ENCODE data around the gene AKR1C3.

AKR1C3 gene

GRCh38 chr10:5142199-5142598 is 48.0 kb downstream of the AKR1C3 start:
- DNase-seq = no peak

GRCh38 chr10:5143137-5143536 is 48.9 kb downstream of the AKR1C3 start:
- no peak for DNase-seq

GRCh38 chr10:5146920-5147254 is 52.7 kb downstream of the AKR1C3 start:
- DNase-seq = no peak

GRCh38 chr10:5147255-5147980 is 53.2 kb downstream of the AKR1C3 start:
- no peak for DNase-seq

- no peak for DNase-seq
These were observed 53.9 kb downstream of the AKR1C3 start for GRCh38 chr10:5147981-5148677.

- DNase-seq = no peak
These were observed 54.4 kb downstream of the AKR1C3 start for GRCh38 chr10:5148678-5149032.

GRCh38 chr10:5151076-5151475 is 56.9 kb downstream of the AKR1C3 start:
- no peak for DNase-seq

- no peak for DNase-seq
These were observed 61.7 kb downstream of the AKR1C3 start for GRCh38 chr10:5155951-5156350.

All from activated gamma-delta T cell (primary cell).